GM13976 (cell line): ENCODE measurements around the gene RGS9.

Source experiments
- DNase-seq: peaks from one replicate; pipeline ENCODE4 v3.0.0; 2012; ENCODE audit warnings: low spot score
- in situ Hi-C: fragments of 300-500 bp; cut with MboI; formaldehyde crosslinking; loops from one replicate; pipeline ENCODE4 v1.12.0; 2022; ENCODE audit warnings: low sequenced_read_pairs, mixed read lengths, inconsistent platforms; ENCODE audit not compliant: unreplicated experiment
- TF ChIP-seq, protein P1 (sequence below): IDR thresholded peaks from 2 replicates; pipeline ENCODE4 v1.5.1; 2012; ENCODE audit warnings: borderline replicate concordance, mild to moderate bottlenecking; ENCODE audit not compliant: insufficient read depth; ENCODE audit errors: extremely low read depth, missing control alignments, control extremely low read depth

Gene RGS9

GRCh38 chr17:65155622-65156021, 18.5 kb downstream of the RGS9 start:
- DNase-seq = peak; percentile 50
- in situ Hi-C loops = no loop called here
- TF ChIP-seq, protein P1, sequence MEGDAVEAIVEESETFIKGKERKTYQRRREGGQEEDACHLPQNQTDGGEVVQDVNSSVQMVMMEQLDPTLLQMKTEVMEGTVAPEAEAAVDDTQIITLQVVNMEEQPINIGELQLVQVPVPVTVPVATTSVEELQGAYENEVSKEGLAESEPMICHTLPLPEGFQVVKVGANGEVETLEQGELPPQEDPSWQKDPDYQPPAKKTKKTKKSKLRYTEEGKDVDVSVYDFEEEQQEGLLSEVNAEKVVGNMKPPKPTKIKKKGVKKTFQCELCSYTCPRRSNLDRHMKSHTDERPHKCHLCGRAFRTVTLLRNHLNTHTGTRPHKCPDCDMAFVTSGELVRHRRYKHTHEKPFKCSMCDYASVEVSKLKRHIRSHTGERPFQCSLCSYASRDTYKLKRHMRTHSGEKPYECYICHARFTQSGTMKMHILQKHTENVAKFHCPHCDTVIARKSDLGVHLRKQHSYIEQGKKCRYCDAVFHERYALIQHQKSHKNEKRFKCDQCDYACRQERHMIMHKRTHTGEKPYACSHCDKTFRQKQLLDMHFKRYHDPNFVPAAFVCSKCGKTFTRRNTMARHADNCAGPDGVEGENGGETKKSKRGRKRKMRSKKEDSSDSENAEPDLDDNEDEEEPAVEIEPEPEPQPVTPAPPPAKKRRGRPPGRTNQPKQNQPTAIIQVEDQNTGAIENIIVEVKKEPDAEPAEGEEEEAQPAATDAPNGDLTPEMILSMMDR = no peak

DNA sequence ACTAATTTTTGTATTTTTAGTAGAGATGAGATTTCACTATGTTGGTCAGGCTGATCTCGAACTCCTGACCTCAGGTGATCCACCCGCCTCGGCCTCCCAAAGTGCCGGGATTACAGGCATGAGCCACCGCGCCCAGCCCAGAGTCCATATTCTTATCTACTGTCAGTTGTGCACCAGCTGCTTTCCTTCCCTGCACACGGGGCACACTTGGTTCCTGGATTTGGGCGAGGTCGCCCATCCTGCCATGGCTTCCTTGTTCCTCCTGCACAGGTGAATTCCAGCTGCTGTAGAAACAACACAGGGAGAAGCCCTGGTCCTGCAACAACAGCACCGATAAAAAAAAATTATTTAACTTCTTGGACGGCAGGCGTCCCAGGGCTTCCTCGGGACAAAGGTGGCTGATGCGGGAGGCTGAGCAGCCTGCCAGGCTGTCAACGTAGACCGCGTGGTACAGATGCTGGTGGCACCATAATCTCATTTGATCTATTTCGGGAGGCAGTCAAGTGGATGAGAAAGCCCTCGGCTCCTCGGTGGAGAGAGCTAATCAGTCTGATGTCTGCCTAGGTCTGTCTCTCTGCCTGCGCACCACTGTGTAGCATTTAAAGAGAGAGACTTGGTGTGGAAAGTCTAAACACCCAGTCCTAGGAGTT, 19.1 kb downstream of the RGS9 start:
- TF ChIP-seq, protein P1 = no peak
- in situ Hi-C loops = no loop called here
- no peak for DNase-seq

DNA sequence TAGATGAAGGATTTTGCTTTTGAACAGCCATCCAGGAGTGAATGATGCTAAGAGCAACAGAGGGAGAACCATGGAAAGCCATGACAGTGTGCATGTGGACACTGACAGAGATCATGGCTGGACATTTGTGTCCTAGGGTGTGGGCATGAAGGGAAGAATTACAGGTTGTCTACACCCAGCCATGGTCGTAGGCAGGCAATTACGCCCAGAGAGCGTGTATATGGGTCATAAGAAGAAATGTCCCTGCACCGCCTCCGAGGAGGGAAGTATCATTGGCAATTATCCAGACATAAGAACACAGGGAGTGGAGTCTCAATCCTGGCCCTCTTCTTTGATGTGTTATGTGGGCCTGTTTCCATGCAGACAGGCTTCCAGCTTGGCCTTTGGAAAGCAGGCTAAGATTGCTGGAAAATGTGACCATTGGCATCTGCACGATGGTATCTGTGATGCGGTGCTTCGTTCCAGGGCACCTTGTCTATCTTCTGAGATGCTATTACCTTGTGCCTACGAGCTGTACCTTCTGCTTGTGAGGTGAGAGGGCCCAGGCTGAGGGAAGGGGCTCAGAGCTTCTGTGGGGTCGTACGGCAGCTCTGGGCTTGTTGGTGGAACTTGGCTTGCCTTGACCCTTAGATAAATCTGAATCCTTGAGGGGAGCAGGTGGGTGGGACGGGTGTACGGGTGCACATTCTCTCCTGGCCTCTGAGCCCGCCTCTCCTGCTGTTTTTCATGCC, 19.8 kb downstream of the RGS9 start:
- no peak for DNase-seq
- in situ Hi-C loops = no loop called here
- TF ChIP-seq, protein P1 = no peak

DNA sequence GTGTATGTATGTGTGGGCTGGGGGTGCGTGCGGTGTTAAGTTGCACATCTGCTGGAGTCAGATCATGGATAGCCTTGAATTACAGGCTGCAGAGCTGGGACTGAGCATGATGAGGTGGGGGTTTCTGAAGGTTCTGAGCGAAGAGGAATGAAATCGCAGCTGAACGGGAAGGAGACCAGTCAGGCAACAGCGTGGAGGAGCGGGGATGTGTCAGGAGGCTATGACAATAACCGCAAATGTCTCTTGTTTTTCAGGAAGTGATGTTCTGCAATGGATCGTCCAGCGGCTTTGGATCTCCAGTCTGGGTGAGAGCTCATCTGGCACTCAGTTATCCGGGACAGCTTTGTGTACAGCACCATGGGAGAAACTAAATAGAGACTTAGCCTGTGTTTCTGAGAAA, 20.9 kb downstream of the RGS9 start:
- TF ChIP-seq, protein P1 = no peak
- no peak for DNase-seq
- in situ Hi-C loops = no loop called here

- no peak for DNase-seq
- TF ChIP-seq, protein P1 = no peak
- in situ Hi-C loops = no loop called here
Measured at GRCh38 chr17:65158622-65159021, 21.5 kb downstream of the RGS9 start.

GRCh38 chr17:65160516-65160915, 23.3 kb downstream of the RGS9 start:
- in situ Hi-C loops = no loop called here
- TF ChIP-seq, protein P1 = no peak

More at GRCh38 chr17:65160516-65160915, 23.3 kb downstream of the RGS9 start:
- no peak for DNase-seq
